ENCODE data around the gene AVP. TPM values are rescaled to one million over a fixed set of nuclear protein-coding genes. Genes with fewer than 3 reads are reported as not detected.

The AVP gene
- total RNA-seq (2022) (not detected in 2 replicates), Bru-seq, nascent RNA (not detected), BruChase-seq, experiment 1, labeled RNA remaining after a 2-hour chase (not detected), BruChase-seq, experiment 2, labeled RNA remaining after a 6-hour chase (not detected)
- long read RNA-seq = 0 reads

- H3K27ac Mint-ChIP-seq (ENCODE audit: unreplicated experiment) = no peak within 1 kb of the TSS
- H3K27me3 ChIP-seq (replicated peaks; ENCODE audit: control insufficient read depth, insufficient read depth, low read length) = no peaks in the 10 kb centered on the region; the same call in 1 of the 2 replicates
- peaks cover 5% of the 10 kb centered on the region for H3K27me3 Mint-ChIP-seq (ENCODE audit: insufficient read depth, unreplicated experiment)
- H3K9me3 ChIP-seq = no peaks in the 10 kb centered on the region
- no peaks in the 10 kb centered on the region for H3K9me3 Mint-ChIP-seq (ENCODE audit: unreplicated experiment)
- no peaks in the 10 kb centered on the region for H3K36me3 Mint-ChIP-seq (ENCODE audit: insufficient read depth, unreplicated experiment)
- POLR2A ChIA-PET = no interaction called here
- no peak for TF ChIP-seq CTCF (IDR thresholded peaks at IDR 0.05; ENCODE audit: insufficient read depth in 1 of 2, low read depth in 1 of 2, low read length in 1 of 2, severe bottlenecking in 1 of 2, unreplicated experiment in 1 of 2)
- H3K4me3 ChIP-seq (ENCODE audit: low read depth, low read length) = no peak within 1 kb of the TSS
- BruUV-seq (replicated peaks) = no TSS peak
- H3K4me1 ChIP-seq = 0 out of 2 replicates have a peak, but pooled peaks cover 4% of the 10 kb centered on the region
- intact Hi-C loops (cut with micrococcal nuclease; ENCODE audit: unreplicated experiment) = no loop called here
- CTCF ChIA-PET = no interaction called here
- H3K4me1 Mint-ChIP-seq (ENCODE audit: low read depth, unreplicated experiment) = no peaks in the 10 kb centered on the region
- H3K36me3 ChIP-seq (ENCODE audit: control insufficient read depth, insufficient read depth, low read length) = no peaks in the 10 kb centered on the region
- H3K4me3 Mint-ChIP-seq (ENCODE audit: unreplicated experiment) = peak within 1 kb of the TSS; percentile 51
- no peak for DNase-seq
Measured at GRCh38 chr20:3084283-3084985, at the start of gene AVP. Gene AVP (minus strand): TSS chr20:3084724. CDS start chr20:3084674, 50 bp downstream.

GRCh38 chr20:3134151-3134550 is 49.6 kb upstream of the AVP start:
- Mint-ChIP-seq H3K4me1 (ENCODE audit: low read depth, unreplicated experiment) (no peaks in the 10 kb centered on the region), H3K9me3 (ENCODE audit: unreplicated experiment) (no peaks in the 10 kb centered on the region), H3K27me3 (ENCODE audit: insufficient read depth, unreplicated experiment) (no peaks in the 10 kb centered on the region), H3K36me3 (ENCODE audit: insufficient read depth, unreplicated experiment) (no peaks in the 10 kb centered on the region), H3K27ac (ENCODE audit: unreplicated experiment) (no peak overlapping the region), H3K4me3 (ENCODE audit: unreplicated experiment) (no peak overlapping the region)
- H3K4me3 ChIP-seq (ENCODE audit: low read depth, low read length) = no peak overlapping the region
- ChIA-PET CTCF (no interaction called here), POLR2A (interaction anchor here (0.7 kb wide), 1 partner anchor 300 kb away, joined by 3 read pairs; no protein-coding TSS in a partner anchor)
- no peak for TF ChIP-seq CTCF (IDR thresholded peaks at IDR 0.05; ENCODE audit: insufficient read depth in 1 of 2, low read depth in 1 of 2, low read length in 1 of 2, severe bottlenecking in 1 of 2, unreplicated experiment in 1 of 2)
- H3K36me3 ChIP-seq (ENCODE audit: control insufficient read depth, insufficient read depth, low read length) = no peaks in the 10 kb centered on the region
- no peak for DNase-seq
- no peaks in the 10 kb centered on the region for H3K27me3 ChIP-seq (replicated peaks; ENCODE audit: control insufficient read depth, insufficient read depth, low read length)
- intact Hi-C loops (cut with micrococcal nuclease; ENCODE audit: unreplicated experiment) = no loop called here
- no peaks in the 10 kb centered on the region for H3K9me3 ChIP-seq
- BruUV-seq (replicated peaks) = no TSS peak
- H3K4me1 ChIP-seq = no peaks in the 10 kb centered on the region

- no peaks in the 10 kb centered on the region for H3K27me3 Mint-ChIP-seq (ENCODE audit: insufficient read depth, unreplicated experiment)
- H3K9me3 Mint-ChIP-seq (ENCODE audit: unreplicated experiment) = no peaks in the 10 kb centered on the region
- Histone ChIP-seq H3K4me3 (ENCODE audit: low read depth, low read length) (no peak overlapping the region), H3K9me3 (no peaks in the 10 kb centered on the region), H3K27me3 (replicated peaks; ENCODE audit: control insufficient read depth, insufficient read depth, low read length) (no peaks in the 10 kb centered on the region), H3K4me1 (no peaks in the 10 kb centered on the region), H3K36me3 (ENCODE audit: control insufficient read depth, insufficient read depth, low read length) (no peaks in the 10 kb centered on the region)
- no peaks in the 10 kb centered on the region for H3K4me1 Mint-ChIP-seq (ENCODE audit: low read depth, unreplicated experiment)
- no peak for TF ChIP-seq CTCF (IDR thresholded peaks at IDR 0.05; ENCODE audit: insufficient read depth in 1 of 2, low read depth in 1 of 2, low read length in 1 of 2, severe bottlenecking in 1 of 2, unreplicated experiment in 1 of 2)
- H3K36me3 Mint-ChIP-seq (ENCODE audit: insufficient read depth, unreplicated experiment) = no peaks in the 10 kb centered on the region
- CTCF ChIA-PET = interaction anchor here (0.6 kb wide), 1 partner anchor 10 kb away, joined by 3 read pairs; no protein-coding TSS in a partner anchor
- intact Hi-C loops (cut with micrococcal nuclease; ENCODE audit: unreplicated experiment) = no loop called here
- no peak for DNase-seq
- H3K27ac Mint-ChIP-seq (ENCODE audit: unreplicated experiment) = no peak overlapping the region
- POLR2A ChIA-PET = no interaction called here
- BruUV-seq (replicated peaks) = no TSS peak
- no peak overlapping the region for H3K4me3 Mint-ChIP-seq (ENCODE audit: unreplicated experiment)
Measured at GRCh38 chr20:3133155-3133554, 48.6 kb upstream of the AVP start.
